ENCODE measurements around the gene ZNF358.

- TF ChIP-seq, protein P1, sequence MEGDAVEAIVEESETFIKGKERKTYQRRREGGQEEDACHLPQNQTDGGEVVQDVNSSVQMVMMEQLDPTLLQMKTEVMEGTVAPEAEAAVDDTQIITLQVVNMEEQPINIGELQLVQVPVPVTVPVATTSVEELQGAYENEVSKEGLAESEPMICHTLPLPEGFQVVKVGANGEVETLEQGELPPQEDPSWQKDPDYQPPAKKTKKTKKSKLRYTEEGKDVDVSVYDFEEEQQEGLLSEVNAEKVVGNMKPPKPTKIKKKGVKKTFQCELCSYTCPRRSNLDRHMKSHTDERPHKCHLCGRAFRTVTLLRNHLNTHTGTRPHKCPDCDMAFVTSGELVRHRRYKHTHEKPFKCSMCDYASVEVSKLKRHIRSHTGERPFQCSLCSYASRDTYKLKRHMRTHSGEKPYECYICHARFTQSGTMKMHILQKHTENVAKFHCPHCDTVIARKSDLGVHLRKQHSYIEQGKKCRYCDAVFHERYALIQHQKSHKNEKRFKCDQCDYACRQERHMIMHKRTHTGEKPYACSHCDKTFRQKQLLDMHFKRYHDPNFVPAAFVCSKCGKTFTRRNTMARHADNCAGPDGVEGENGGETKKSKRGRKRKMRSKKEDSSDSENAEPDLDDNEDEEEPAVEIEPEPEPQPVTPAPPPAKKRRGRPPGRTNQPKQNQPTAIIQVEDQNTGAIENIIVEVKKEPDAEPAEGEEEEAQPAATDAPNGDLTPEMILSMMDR (IDR thresholded peaks at IDR 0.05; ENCODE audit: extremely low read depth in 1 of 2, insufficient read depth in 1 of 2, low read depth in 1 of 2, low read length in 2 of 2): no peak
- TF ChIP-seq MAX (IDR thresholded peaks at IDR 0.05; ENCODE audit: insufficient read depth, insufficient read length) (no peak), POLR2A (IDR thresholded peaks at IDR 0.05; ENCODE audit: low read depth, low read length) (no peak), FOS (IDR thresholded peaks at IDR 0.05; ENCODE audit: borderline replicate concordance, insufficient read depth, low read length) (no peak), POLR2AphosphoS5 (IDR thresholded peaks at IDR 0.05; ENCODE audit: insufficient read depth, low read depth, low read length) (no peak), EZH2 (IDR thresholded peaks at IDR 0.05; ENCODE audit: borderline replicate concordance, low read depth, low read length, severe bottlenecking) (no peak), MYC (IDR thresholded peaks at IDR 0.05; ENCODE audit: low read depth, low read length) (no peak), GATA2 (IDR thresholded peaks at IDR 0.05; ENCODE audit: insufficient read depth, insufficient read length, low read depth, low read length) (no peak)
Measured at GRCh38 chr19:7539827-7540425, 24.0 kb downstream of the ZNF358 start.
